Motor neuron (in vitro differentiated cells): ENCODE data around the gene PKD1L1. TPM values are rescaled to one million over a fixed set of nuclear protein-coding genes. Genes with fewer than 3 reads are reported as not detected.
A peak's percentile ranks its signal among the peaks of the same experiment; 100 is the strongest.
"Not testable (repeated sequence)": the region's sequence is repeated elsewhere in the genome, so short reads cannot be mapped to it uniquely, and the experiment has no call there.

ENCODE experiments used
- ATAC-seq, 8 experiments: fragments of 200-7000 bp; cut with Tn5 transposase; replicated peaks in 6 of 8; 2 replicates each; pipeline ENCODE4 v1.8.0; 2021; ENCODE audit warnings: mild to moderate bottlenecking in 8 of 8, moderate library complexity in 8 of 8
- H3K27ac ChIP-seq, 2 donors: fragments of 250-450 bp; sonication (Bioruptor Pico); 2 replicates each; pipeline ENCODE4 v1.9.0; 2021; ENCODE audit warnings: antibody characterized with exemption in 2 of 2, mild to moderate bottlenecking in 2 of 2, moderate library complexity in 1 of 2
- H3K4me1 ChIP-seq, 2 donors: fragments of 250-450 bp; sonication (Bioruptor Pico); replicated peaks in 1 of 2; 2 replicates each; pipeline ENCODE4 v1.6.1; 2021; ENCODE audit warnings: antibody characterized with exemption in 2 of 2, mild to moderate bottlenecking in 2 of 2, moderate library complexity in 1 of 2
- H3K4me3 ChIP-seq, 5 donors: fragments of 250-450 bp; sonication (Bioruptor Pico); 2 replicates each; pipeline ENCODE4 v1.9.0; 2021; ENCODE audit warnings: antibody characterized with exemption in 5 of 5, mild to moderate bottlenecking in 5 of 5, moderate library complexity in 4 of 5
- WGBS, 10 experiments: fragments of 450-650 bp; shearing (Covaris generic); methylation state at CpG; one replicate each; pipeline ENCODE4 v1.0.0; 2022; 5-methylcytosine and 5-hydroxymethylcytosine counted together
- in situ Hi-C, 9 experiments: fragments of 400-800 bp; cut with MboI; loops; one replicate each; pipeline ENCODE4 v1.15.0; 2021; ENCODE audit warnings: low sequenced_read_pairs in 9 of 9, low pct_unique_long_range_greater_than_20kb in 2 of 9; ENCODE audit not compliant: unreplicated experiment in 9 of 9
- total RNA-seq, 8 experiments: library from RNA; unstranded; fragments of 300-600 nt; gene quantifications; 2 replicates each; pipeline versions ENCODE4 v1.2.3 to v1.2.4, GENCODE V29; 2022

PKD1L1 gene
- total RNA-seq, 8 experiments from 2014 or later = 0.09 to 1.6 (median 0.32) TPM; not detected in 1

GRCh38 chr7:47751724-47752123, 196.5 kb downstream of the PKD1L1 start:
- 40 to 94% (median 77%) methylated on average over 1 to 5 of the region's 5 CpGs; no CpG with 5 or more reads in 4 of the 10 experiments for WGBS, 10 experiments
- H3K4me1 ChIP-seq, H3K4me3 ChIP-seq, in situ Hi-C loops, H3K27ac ChIP-seq, ATAC-seq: not testable (repeated sequence)

GRCh38 chr7:47751043-47751442, 197.2 kb downstream of the PKD1L1 start:
- Histone ChIP-seq H3K4me1 (no peaks in the 10 kb centered on the region), H3K4me3 (no peak overlapping the region), H3K27ac (no peak overlapping the region)
- in situ Hi-C loops = no loop called here
- 46 to 96% (median 73%) methylated on average over 2 to 5 of the region's 5 CpGs for WGBS, 10 experiments
- no peak for ATAC-seq

GRCh38 chr7:47748041-47748440, 200.2 kb downstream of the PKD1L1 start:
- no peak overlapping the region for H3K27ac ChIP-seq
- in situ Hi-C loops = no loop called here
- peak in 1 of 8 experiments; percentile 76 for ATAC-seq
- WGBS, 10 experiments = 27 to 85% (median 76%) methylated on average over 1 to 6 of the region's 7 CpGs; no CpG with 5 or more reads in 3 of the 10 experiments
- no peak overlapping the region for H3K4me3 ChIP-seq
- H3K4me1 ChIP-seq = peaks cover 0 to 7% of the 10 kb centered on the region in 2 donors

- no peak for ATAC-seq
- H3K27ac ChIP-seq = no peak overlapping the region
- H3K4me3 ChIP-seq = no peak overlapping the region
- in situ Hi-C loops = no loop called here
- 80 to 100% (median 90%) methylated on average over 3 to 6 of the region's 6 CpGs; no CpG with 5 or more reads in 2 of the 10 experiments for WGBS, 10 experiments
- peaks cover 0 to 11% of the 10 kb centered on the region in 2 donors for H3K4me1 ChIP-seq
These were observed 201.1 kb downstream of the PKD1L1 start for GRCh38 chr7:47747160-47747559.

- no peak overlapping the region for H3K27ac ChIP-seq
- WGBS, 10 experiments = 50 to 100% (median 100%) methylated on average over 1 to 3 of the region's 4 CpGs; no CpG with 5 or more reads in 7 of the 10 experiments
- in situ Hi-C loops = no loop called here
- no peak overlapping the region for H3K4me3 ChIP-seq
- no peak for ATAC-seq
- H3K4me1 ChIP-seq = peaks cover 0 to 17% of the 10 kb centered on the region in 2 donors
These were observed 201.8 kb downstream of the PKD1L1 start for GRCh38 chr7:47746468-47746867.

GRCh38 chr7:47744883-47745282, 203.4 kb downstream of the PKD1L1 start:
- H3K4me1 ChIP-seq = peaks cover 0 to 17% of the 10 kb centered on the region in 2 donors
- WGBS, 10 experiments = 80 to 100% (median 93%) methylated on average over 1 to 7 of the region's 8 CpGs; no CpG with 5 or more reads in 1 of the 10 experiments
- in situ Hi-C loops = no loop called here
- ATAC-seq = no peak
- no peak overlapping the region for H3K27ac ChIP-seq
- H3K4me3 ChIP-seq = no peak overlapping the region

- Histone ChIP-seq H3K4me1 (peaks cover 0 to 20% of the 10 kb centered on the region in 2 donors), H3K4me3 (no peak overlapping the region), H3K27ac (no peak overlapping the region)
- WGBS, 10 experiments = 37 to 77% (median 60%) methylated on average over 1 to 17 of the region's 25 CpGs; no CpG with 5 or more reads in 1 of the 10 experiments
- ATAC-seq = peak in 2 of 8 experiments; percentile 11 to 36
- in situ Hi-C loops = no loop called here
These were observed 204.2 kb downstream of the PKD1L1 start for GRCh38 chr7:47743965-47744591.

- in situ Hi-C loops = no loop called here
- Histone ChIP-seq H3K27ac (no peak overlapping the region), H3K4me3 (no peak overlapping the region), H3K4me1 (peaks cover 0 to 20% of the 10 kb centered on the region in 2 donors)
- 0 to 81% (median 58%) methylated on average over 1 to 6 of the region's 6 CpGs; no CpG with 5 or more reads in 1 of the 10 experiments for WGBS, 10 experiments
- no peak for ATAC-seq
These were observed 206.3 kb downstream of the PKD1L1 start for GRCh38 chr7:47741984-47742383.

GRCh38 chr7:47739891-47740290, 208.4 kb downstream of the PKD1L1 start:
- no peak for ATAC-seq
- in situ Hi-C loops = no loop called here
- peaks cover 0 to 20% of the 10 kb centered on the region in 2 donors for H3K4me1 ChIP-seq
- H3K4me3 ChIP-seq = no peak overlapping the region
- 20 to 90% (median 61%) methylated on average over 1 to 7 of the region's 8 CpGs; no CpG with 5 or more reads in 3 of the 10 experiments for WGBS, 10 experiments
- no peak overlapping the region for H3K27ac ChIP-seq

GRCh38 chr7:47739301-47739875, 208.9 kb downstream of the PKD1L1 start:
- H3K4me3 ChIP-seq = no peak overlapping the region
- H3K27ac ChIP-seq = no peak overlapping the region
- 47 to 90% (median 70%) methylated on average over 2 to 6 of the region's 9 CpGs; no CpG with 5 or more reads in 2 of the 10 experiments for WGBS, 10 experiments
- ATAC-seq = no peak
- in situ Hi-C loops = no loop called here
- H3K4me1 ChIP-seq = peaks cover 0 to 20% of the 10 kb centered on the region in 2 donors

- H3K4me3 ChIP-seq = no peak overlapping the region
- ATAC-seq = no peak
- WGBS, 10 experiments = 71 to 100% (median 80%) methylated on average over 1 to 3 of the region's 6 CpGs; no CpG with 5 or more reads in 5 of the 10 experiments
- no peak overlapping the region for H3K27ac ChIP-seq
- H3K4me1 ChIP-seq = peaks cover 0 to 15% of the 10 kb centered on the region in 2 donors
- in situ Hi-C loops = no loop called here
These were observed 209.6 kb downstream of the PKD1L1 start for GRCh38 chr7:47738563-47739166.

- ATAC-seq = peak in 1 of 8 experiments; percentile 24
- WGBS, 10 experiments = 40 to 100% (median 83%) methylated on average over 1 to 3 of the region's 4 CpGs; no CpG with 5 or more reads in 5 of the 10 experiments
- in situ Hi-C loops = no loop called here
- peaks cover 0 to 14% of the 10 kb centered on the region in 2 donors for H3K4me1 ChIP-seq
- H3K27ac ChIP-seq = no peak overlapping the region
- H3K4me3 ChIP-seq = no peak overlapping the region
These were observed 210.7 kb downstream of the PKD1L1 start for GRCh38 chr7:47737601-47738000.
